ENCODE results near the gene ENPP3.

DNA sequence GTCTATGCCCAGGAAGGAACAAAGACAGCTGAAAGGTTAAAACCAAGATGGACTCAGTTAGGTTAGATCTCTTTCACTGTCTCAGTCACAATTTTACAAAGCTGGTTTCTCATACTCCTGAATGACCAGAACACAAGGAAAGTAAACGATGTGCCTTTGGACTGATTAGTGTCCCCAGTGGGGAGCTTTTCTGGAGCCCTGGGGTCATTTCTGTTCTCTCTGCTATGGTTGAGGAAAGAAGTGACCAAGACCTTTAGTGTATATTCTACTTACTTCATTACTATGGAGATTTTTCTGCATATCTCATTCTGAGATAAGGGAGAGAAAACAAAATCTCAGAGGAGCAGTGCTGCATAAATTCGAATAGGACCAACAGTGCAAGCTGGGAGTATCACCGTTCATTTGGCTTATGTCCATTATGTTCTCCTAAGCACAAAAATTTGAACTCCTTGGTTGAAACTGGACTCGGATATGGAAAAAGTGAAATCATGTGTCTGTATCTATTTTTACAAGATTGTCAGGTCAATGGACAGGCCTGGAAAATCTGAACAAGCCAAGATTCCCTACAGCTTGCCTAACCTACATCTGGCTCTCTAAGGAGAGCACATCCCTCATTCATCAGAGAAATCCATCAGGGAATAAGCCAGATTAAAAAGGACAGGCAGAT is 136.3 kb downstream of the ENPP3 start:
- TF ChIP-seq CTCF (conservative IDR thresholded peaks at IDR 0.05; ENCODE audit: low read length) (no peak), EZH2phosphoT487 (IDR thresholded peaks at IDR 0.05; ENCODE audit: borderline replicate concordance, low read depth, low read length) (no peak)

All from OCI-LY7 (cell line).